DLD1 (cell line): ENCODE results near the gene BLOC1S1.

Source experiments
- in situ Hi-C: cut with HindIII; loops from 2 replicates; pipeline ENCODE4 v1.10.0; 2017; ENCODE audit warnings: low sequenced_read_pairs

The BLOC1S1 gene

GRCh38 chr12:55694188-55694515 is 21.7 kb upstream of the BLOC1S1 start:
- in situ Hi-C loops, result no loop called here

DNA sequence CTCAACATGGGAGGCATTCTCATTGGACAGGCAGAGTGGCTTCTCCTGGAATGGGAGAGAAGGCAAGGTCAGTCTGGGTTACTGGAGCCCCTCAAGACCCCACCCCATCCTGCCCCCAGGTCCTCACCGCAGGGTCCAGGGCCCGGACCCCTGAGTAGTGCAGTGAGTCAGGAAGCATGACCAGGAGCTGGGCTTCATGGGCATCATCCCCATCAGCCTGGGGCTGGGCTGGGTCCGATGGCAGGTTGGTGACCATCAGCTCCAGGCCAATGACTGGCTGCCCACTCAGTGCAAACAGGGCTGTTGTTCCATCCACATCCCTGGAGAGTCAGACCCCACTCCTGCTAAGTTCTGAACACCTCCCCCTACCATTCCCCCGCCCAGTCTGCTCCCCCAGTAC is 21.2 kb upstream of the BLOC1S1 start:
- in situ Hi-C loops, result no loop called here

DNA sequence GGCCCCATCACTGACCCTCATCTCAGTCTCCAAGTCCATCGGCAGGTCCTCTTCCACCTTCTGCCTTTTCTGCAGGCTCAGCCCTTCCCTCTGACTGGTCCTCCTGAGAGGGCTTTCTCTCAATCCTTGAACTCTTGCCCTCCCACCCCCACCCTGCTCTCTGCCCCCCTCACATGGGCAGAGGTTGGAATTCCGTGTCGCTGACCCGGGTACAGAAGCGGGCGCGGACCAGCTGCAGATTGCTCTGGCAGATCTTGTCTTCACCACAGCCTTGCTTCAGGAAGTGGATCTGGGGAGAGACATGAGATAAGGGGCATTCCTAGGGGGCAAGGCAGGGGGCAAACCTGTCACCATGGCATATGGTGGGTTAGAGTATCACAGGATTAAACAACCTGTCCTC is 20.5 kb upstream of the BLOC1S1 start:
- in situ Hi-C loops, result no loop called here

GRCh38 chr12:55696141-55696540 is 19.7 kb upstream of the BLOC1S1 start:
- in situ Hi-C loops, result no loop called here

DNA sequence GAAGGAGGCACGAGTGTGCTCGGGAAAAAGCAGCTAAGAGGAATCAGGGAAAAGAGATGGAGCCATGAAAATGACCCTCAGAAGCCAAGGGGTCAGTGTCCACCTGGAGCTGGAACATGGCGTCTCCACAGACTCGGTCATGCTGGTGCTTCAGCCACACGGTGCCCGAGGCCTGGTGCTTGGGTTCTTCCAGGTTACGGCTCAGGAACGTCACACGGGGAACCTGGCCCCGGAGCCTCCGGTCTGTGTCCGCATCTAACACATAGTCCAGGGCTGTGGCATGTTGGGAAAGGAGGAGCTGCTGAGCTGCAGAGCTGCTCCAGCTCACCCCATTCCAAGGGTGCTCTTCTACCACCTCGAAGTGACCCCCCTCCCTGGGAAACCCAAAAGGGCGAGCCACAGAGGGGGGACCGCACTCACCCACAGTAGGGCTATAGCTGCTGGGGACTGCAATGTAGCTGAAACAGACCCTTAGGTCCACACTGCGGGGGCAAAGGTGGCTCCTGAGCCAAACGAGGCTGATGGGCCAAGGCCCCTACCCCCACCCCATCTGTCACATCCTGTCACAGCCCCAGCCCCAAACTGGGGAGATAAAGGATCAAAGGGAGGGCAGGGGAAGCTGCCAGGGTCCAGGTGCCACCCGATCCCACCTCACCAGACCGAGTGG is 18.9 kb upstream of the BLOC1S1 start:
- in situ Hi-C loops, result no loop called here

DNA sequence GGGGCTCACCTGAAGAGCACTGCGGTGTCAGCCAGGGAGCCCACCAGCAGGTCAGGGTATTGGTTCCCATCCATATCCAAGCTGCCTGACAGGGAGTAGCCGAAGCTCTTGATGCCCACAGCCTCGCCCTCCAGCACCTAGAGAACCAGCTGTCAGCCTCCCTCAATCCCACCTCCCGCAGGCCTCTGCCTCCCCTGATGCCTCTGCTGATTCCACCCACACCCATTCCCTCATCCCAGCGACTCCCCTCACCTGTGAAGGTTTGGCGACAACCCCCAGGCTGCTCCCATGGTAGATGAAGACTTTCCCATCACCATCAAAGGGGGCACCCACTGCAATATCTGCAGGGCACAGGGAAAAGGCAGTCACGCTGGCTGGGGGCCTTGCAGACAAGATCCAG is 18.2 kb upstream of the BLOC1S1 start:
- in situ Hi-C loops, result no loop called here

- in situ Hi-C loops, result no loop called here
These were observed 17.4 kb upstream of the BLOC1S1 start for GRCh38 chr12:55698241-55698955.

- in situ Hi-C loops, result no loop called here
These were observed 16.9 kb upstream of the BLOC1S1 start for GRCh38 chr12:55698965-55699364.

DNA sequence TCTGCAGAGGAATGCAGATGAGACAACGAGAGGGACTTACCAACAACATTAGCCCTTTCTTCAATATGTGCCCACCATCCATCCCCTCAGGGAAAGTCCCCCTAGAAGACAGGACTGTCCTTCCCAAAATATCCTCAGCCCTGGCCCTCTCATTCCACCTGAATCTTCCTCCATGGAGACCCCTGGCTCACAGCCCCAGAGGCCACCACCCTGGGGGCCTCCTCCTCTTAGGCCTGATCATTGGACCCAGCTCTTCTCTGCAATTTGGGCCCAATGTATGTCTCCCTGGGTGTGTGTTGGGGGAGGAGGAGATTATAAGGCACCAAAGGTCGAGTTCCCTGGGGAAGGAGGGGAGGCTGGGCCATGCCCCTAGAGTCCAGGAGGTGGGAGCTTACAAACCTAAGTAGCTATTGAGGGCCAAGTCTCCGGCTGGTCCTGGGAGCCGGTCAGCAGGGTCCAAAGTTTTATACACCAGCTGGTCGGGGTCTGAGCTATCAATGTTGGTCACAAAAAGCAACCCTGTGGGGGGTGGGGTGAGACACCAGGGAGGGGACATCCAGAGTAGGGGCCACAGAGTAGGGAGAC is 16.3 kb upstream of the BLOC1S1 start:
- in situ Hi-C loops, result no loop called here

DNA sequence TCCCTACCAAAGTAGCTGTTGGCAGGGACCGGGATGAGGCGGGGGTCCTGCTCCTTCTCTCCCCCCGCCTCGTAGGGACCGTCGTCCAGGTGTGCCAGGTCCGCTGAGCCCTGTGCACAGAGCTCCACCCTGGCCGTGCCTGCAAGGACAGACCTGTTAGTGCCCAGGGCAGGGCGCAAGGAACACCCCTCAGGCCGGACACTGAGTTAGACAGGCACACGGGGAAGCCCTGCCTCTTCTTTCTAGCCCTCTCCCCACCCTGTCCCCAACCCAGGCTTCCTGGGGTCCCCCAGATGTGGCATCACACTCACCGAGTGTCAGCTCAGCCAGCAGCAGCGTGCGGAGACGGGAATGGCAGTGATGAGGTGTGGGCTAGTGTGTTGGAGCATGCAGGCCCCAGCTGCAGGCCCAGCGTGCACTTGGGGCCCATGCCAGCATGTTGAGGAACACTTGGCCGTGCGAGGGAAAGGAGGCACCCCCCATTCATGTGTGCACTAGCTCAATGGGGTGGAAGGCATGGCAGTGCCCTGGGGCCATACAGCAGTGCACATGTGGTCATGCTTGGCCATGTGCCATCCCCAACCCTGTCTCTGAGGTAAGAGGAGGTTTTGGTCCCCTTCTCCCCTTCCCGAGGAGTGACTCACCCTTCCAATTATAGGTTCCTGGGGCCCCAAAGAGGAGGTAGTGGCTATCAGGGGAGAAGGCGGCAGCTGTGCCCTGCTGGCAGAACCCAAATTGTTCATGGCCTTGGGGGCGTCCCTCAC is 15.4 kb upstream of the BLOC1S1 start:
- in situ Hi-C loops, result no loop called here

GRCh38 chr12:55702861-55703260 is 13.0 kb upstream of the BLOC1S1 start:
- in situ Hi-C loops, result no loop called here

DNA sequence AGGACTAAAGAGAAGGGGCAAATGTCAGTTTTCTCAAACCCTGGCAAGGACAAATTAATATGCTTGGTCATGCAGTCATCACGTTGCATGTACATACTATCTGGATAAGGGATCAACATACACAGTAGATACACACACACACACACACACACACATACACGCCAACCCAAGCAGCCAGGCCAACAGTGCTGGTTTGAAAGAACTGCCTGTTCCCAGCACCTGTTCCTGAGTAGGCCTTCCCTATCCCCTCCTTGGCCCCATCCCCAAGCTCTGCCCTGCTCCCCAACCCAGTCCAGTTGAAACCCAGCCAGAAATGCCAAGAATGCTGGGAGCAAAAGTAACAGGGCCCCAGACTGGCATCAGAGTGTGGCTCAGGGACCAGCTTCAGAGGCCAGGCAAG is 12.6 kb upstream of the BLOC1S1 start:
- in situ Hi-C loops, result no loop called here

DNA sequence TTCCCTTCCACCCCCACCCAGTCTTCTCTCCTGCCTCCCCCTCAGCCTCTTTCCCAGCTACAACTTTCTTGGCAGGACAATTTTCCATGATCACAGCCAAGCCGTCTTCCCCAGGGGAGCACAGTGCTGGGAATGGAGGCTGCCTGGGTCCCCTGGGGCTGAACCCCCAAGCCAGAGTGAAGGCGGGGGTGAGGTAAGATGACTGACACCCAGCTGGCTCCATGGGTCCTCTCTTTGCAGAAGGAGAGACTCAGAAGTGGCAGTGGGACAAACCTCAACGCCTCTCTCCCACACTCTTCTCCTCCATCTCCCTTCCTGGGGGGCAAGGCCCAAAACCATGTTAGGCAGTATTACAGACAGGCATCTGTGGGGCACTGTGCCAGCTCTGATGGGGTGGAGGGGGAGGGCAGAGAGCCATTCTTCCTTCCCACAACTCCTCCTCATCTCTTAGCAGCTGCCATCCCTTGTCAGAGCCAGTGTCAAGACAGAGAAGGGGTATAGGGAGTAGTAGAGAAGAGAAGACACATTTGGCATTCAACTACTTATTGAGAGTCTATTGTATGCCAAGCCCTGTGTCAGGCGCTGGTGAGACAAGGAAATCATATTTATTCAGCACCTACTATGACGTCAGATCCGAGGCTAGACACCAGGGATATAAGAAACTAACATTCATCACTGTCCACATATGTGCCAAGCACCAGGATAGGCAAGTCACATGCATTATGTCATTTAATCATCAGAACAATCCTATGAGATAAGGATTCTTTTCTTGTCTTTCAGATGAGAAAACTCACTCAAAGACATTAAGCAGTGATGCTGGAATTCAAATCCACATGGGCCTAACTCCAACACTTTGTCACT is 11.7 kb upstream of the BLOC1S1 start:
- in situ Hi-C loops, result no loop called here

DNA sequence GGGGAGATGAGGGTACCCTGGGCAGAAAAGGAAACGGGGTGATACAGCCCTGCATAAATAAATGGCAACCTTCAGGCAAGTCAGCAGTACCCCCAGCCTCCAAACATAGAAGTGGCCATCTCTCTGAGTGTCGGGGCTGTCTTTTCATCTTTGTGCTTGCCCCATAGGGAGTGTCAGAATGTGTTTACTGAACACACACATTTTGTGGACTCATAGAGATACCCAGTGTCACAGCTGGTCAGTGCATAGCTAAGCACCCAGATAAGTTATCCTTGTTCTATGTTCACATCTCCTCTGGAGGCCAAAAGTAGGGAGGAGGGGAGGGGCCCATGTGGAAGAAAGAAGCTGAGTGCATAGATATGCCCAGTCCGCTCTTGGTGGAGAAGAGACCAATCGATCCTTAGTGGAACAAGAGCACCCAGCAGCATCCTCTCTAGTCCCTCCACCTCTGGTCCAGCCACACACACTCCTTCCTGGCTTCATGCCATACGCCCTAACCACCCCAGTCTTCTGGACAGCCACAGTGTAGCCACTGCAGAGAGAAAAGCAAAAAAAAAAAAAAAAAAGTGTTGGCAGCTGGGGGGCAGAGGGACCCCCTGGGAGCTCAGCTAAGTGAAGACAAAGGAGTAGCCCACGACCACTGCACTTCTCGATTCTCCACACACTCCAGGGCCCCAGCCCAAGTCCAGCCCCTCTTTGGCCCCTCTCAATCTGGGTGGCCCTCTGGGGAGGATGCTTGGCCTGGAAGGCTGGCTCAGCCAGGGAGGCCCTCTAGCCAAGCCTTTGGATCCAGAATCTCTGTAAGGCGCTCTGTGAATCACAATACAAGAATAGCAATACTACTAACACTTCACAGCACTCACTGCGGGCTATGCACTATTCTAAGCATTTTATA is 10.8 kb upstream of the BLOC1S1 start:
- in situ Hi-C loops, result no loop called here

DNA sequence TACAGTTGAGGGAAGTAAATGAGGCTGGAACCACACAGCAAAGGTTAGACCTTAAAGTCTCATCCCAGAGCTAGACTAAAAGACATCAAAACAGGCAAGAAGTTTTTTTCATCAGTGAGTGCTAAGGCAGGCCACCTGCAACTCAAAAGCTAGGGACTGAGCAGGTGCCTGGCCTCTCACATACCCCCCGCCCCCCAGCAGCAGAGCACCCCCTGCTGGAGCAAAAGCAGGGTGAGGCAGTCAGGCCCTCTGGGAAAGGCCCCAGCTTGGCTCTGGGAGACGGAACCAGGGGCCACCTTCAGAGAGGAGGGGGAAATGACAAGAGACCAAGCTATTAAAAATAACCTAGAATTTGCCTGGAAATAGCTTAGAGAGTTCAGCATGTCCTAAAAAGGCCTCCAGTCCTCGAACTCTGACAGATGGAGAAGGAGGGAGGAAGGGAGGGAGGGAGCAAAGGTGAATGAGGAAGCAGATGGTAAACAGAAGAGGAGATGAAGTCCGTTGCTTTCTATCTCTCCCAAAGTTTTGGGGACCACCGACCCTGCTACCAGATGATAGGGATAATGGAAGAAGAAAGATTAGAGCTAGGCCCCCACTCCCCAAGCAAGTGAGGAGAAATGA is 10.0 kb upstream of the BLOC1S1 start:
- in situ Hi-C loops, result no loop called here

DNA sequence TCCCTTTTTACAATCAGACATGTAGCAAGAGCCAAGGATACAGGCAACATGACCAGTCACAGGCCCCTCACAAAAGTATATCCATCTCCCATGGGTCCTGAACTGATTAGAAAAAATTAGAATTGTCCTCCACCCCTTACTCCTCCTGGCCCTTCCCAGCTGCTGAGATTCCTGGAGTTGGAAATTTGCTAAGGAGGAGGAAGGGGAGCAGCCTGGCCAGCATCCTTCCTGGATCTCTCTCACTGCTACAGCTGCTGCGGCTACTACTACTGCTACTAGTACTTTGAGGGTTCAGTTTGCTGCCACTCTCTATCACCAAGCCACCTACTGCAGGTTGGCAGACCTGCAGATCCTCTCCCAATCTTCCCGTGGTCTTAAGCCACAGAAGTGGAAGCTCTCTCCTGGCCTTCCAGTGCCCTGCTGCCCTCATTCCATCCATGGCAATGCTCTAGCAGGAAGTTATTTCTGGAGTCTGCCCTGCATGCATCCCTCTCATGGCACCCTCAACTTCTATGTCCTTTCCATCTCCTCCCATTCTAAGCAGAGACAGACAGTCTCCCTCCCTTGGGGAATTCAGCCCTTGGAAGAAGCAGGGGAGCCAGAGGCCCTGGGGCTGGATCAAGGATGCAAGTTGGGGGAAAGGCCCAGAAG is 9.2 kb upstream of the BLOC1S1 start:
- in situ Hi-C loops, result no loop called here

GRCh38 chr12:55707219-55707671 is 8.6 kb upstream of the BLOC1S1 start:
- in situ Hi-C loops, result no loop called here

DNA sequence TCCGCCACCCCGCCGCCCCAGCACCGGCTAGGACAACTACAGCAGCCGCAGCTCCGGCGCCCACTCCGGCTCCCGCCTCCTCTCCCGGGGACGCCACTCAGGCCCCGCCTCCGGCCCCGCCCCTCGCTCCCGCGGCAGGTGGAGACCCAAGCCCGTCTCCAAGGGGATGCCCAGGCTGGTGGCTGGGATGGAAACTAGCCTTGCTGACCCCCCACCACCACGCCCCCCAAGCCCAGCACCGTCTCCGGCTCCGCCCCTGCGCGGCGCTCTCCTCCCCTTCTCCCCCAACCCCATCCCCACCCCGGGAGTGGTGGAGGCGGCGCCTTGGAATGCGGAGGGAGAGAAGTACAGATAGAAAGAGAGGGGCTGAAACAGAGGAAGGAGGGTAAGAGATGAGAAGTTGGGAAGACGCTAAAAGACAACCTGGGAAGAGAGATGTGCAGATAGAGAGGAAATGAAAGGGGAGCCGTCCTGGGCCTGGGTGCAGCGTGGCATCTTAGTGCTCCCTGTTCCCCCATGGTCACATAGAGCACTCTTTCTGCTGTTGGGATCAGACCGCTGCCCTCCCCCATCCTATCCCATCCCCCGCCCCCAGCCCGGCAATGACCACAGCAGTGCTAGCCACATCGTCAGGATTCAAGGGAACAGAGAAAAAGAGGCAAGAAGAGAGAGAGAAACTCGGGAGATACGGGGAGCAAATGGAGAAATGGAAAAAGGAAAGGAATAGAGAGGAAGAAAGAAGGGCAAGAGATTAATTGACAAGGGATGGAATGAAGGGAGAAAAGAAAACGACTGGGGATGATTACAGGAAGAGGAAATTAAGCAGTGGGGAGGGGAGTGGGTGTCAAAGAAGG is 7.8 kb upstream of the BLOC1S1 start, which contains the start of gene ITGA7:
ITGA7 (minus strand) TSS at position 64 of the 854 bp plus-strand sequence. CDS start 222 bp downstream, outside the sequence.
- in situ Hi-C loops, result no loop called here
